ENCODE measurements around the gene BAHD1.
"Not testable (repeated sequence)": the region's sequence is repeated elsewhere in the genome, so short reads cannot be mapped to it uniquely, and the experiment has no call there.

Gene BAHD1

GRCh38 chr15:40452296-40453090, 11.7 kb downstream of the BAHD1 start:
- Histone ChIP-seq H4K20me1 (ENCODE audit: insufficient read depth, low read length, poor library complexity, severe bottlenecking) (peaks cover 61% of the 10 kb centered on the region), H3K36me3 (ENCODE audit: insufficient read depth, low read length) (no peaks in the 10 kb centered on the region), H3K4me1 (ENCODE audit: insufficient read depth, low read length, poor library complexity, severe bottlenecking) (peaks cover 41% of the 10 kb centered on the region)

GRCh38 chr15:40453941-40454340, 13.2 kb downstream of the BAHD1 start:
- peak overlapping the region; percentile 36 for H3K9ac ChIP-seq (ENCODE audit: low read depth, low read length, poor library complexity, severe bottlenecking)
- peak overlapping the region; percentile 68 for H3K4me2 ChIP-seq (ENCODE audit: low read depth, low read length, poor library complexity, severe bottlenecking)
- H4K20me1 ChIP-seq (ENCODE audit: insufficient read depth, low read length, poor library complexity, severe bottlenecking) = peaks cover 64% of the 10 kb centered on the region
- not testable (repeated sequence) for H3K27me3 ChIP-seq (ENCODE audit: insufficient read depth, low read length, poor library complexity, severe bottlenecking); H3K9me3 ChIP-seq (ENCODE audit: insufficient read depth, low read depth, low read length); H2AFZ ChIP-seq (ENCODE audit: low read length); H3F3A ChIP-seq (ENCODE audit: low read depth); H3K9me2 ChIP-seq (replicated peaks; ENCODE audit: low read depth, low read length)
- peak overlapping the region; percentile 39 for H3K4me3 ChIP-seq (ENCODE audit: low read length, poor library complexity, severe bottlenecking)
- peaks cover 98% of the 10 kb centered on the region for H3K79me2 ChIP-seq (ENCODE audit: insufficient read depth, low read length)
- peaks cover 11% of the 10 kb centered on the region; the same call in 1 of the 2 replicates for H3K36me3 ChIP-seq (ENCODE audit: insufficient read depth, low read length)
- H3K4me1 ChIP-seq (ENCODE audit: insufficient read depth, low read length, poor library complexity, severe bottlenecking) = peaks cover 41% of the 10 kb centered on the region

More at GRCh38 chr15:40452296-40453090, 11.7 kb downstream of the BAHD1 start:
- H3K9me3 ChIP-seq (ENCODE audit: insufficient read depth, low read depth, low read length) = no peaks in the 10 kb centered on the region
- H3K4me3 ChIP-seq (ENCODE audit: low read length, poor library complexity, severe bottlenecking) = peak overlapping the region; percentile 19
- no peaks in the 10 kb centered on the region for H3K9me2 ChIP-seq (replicated peaks; ENCODE audit: low read depth, low read length)
- peak overlapping the region; percentile 68 for H3K4me2 ChIP-seq (ENCODE audit: low read depth, low read length, poor library complexity, severe bottlenecking)
- TF ChIP-seq, protein P1, sequence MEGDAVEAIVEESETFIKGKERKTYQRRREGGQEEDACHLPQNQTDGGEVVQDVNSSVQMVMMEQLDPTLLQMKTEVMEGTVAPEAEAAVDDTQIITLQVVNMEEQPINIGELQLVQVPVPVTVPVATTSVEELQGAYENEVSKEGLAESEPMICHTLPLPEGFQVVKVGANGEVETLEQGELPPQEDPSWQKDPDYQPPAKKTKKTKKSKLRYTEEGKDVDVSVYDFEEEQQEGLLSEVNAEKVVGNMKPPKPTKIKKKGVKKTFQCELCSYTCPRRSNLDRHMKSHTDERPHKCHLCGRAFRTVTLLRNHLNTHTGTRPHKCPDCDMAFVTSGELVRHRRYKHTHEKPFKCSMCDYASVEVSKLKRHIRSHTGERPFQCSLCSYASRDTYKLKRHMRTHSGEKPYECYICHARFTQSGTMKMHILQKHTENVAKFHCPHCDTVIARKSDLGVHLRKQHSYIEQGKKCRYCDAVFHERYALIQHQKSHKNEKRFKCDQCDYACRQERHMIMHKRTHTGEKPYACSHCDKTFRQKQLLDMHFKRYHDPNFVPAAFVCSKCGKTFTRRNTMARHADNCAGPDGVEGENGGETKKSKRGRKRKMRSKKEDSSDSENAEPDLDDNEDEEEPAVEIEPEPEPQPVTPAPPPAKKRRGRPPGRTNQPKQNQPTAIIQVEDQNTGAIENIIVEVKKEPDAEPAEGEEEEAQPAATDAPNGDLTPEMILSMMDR (conservative IDR thresholded peaks at IDR 0.05; ENCODE audit: low read length) = no peak
- no peak for TF ChIP-seq EZH2phosphoT487 (IDR thresholded peaks at IDR 0.05; ENCODE audit: borderline replicate concordance)
- H3F3A ChIP-seq (ENCODE audit: low read depth) = no peaks in the 10 kb centered on the region
- H3K27me3 ChIP-seq (ENCODE audit: insufficient read depth, low read length, poor library complexity, severe bottlenecking) = no peaks in the 10 kb centered on the region
- peaks cover 99% of the 10 kb centered on the region for H3K79me2 ChIP-seq (ENCODE audit: insufficient read depth, low read length)
- H2AFZ ChIP-seq (ENCODE audit: low read length) = no peak overlapping the region
- peak overlapping the region; percentile 16 for H3K9ac ChIP-seq (ENCODE audit: low read depth, low read length, poor library complexity, severe bottlenecking)

DNA sequence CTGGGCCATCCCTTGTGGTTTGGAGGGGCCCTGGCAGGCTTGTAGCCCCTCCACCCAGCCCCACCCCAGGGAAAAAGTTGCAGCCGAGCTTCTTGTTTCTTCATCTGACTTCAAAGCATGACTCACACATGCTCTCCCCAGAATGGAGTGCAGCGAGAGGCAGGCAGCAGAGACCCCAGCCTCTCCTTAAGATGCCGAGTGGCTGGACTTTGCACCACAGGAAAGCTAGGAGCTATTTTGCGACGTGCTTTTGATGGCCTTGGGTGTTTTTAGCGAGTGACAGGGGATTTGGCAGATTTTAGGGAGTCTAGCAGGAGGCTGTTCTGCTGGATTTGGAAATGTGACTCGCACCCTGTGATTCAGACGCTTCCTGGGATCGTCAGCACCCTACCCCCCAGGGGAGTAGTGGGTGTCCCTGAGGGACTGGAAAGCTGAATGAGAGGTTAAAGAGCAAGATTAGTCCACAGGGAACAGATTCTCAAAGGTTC, 14.2 kb downstream of the BAHD1 start:
- Histone ChIP-seq H3K36me3 (ENCODE audit: insufficient read depth, low read length) (peaks cover 21% of the 10 kb centered on the region; the same call in 1 of the 2 replicates), H3K9me3 (ENCODE audit: insufficient read depth, low read depth, low read length) (no peaks in the 10 kb centered on the region), H3K79me2 (ENCODE audit: insufficient read depth, low read length) (peaks cover 98% of the 10 kb centered on the region), H3K4me1 (ENCODE audit: insufficient read depth, low read length, poor library complexity, severe bottlenecking) (peaks cover 41% of the 10 kb centered on the region), H4K20me1 (ENCODE audit: insufficient read depth, low read length, poor library complexity, severe bottlenecking) (peaks cover 63% of the 10 kb centered on the region), H3K4me3 (ENCODE audit: low read length, poor library complexity, severe bottlenecking) (no peak overlapping the region), H3K4me2 (ENCODE audit: low read depth, low read length, poor library complexity, severe bottlenecking) (peak overlapping the region; percentile 68), H3F3A (ENCODE audit: low read depth) (no peaks in the 10 kb centered on the region), H3K9me2 (replicated peaks; ENCODE audit: low read depth, low read length) (no peaks in the 10 kb centered on the region), H3K9ac (ENCODE audit: low read depth, low read length, poor library complexity, severe bottlenecking) (peak overlapping the region; percentile 36), H2AFZ (ENCODE audit: low read length) (no peak overlapping the region), H3K27me3 (ENCODE audit: insufficient read depth, low read length, poor library complexity, severe bottlenecking) (no peaks in the 10 kb centered on the region)
- TF ChIP-seq, protein P1 (conservative IDR thresholded peaks at IDR 0.05; ENCODE audit: low read length) = no peak

All from Loucy (cell line).